Stimulated activated naive CD8-positive, alpha-beta T cell treated with anti-CD3 and anti-CD28 coated beads, Interleukin-15, amount 100 ng/mL, for 72 hours (primary cell): Measurements from ENCODE around the gene SDC1.
A peak's percentile ranks its signal among the peaks of the same experiment; 100 is the strongest.
"Not testable (repeated sequence)": the region's sequence is repeated elsewhere in the genome, so short reads cannot be mapped to it uniquely, and the experiment has no call there.

Experiments used
- ATAC-seq: fragments of 150-1000 bp; cut with Tn5 transposase; 2 replicates; pipeline ENCODE4 v1.10.0; 2021; ENCODE audit warnings: mild to moderate bottlenecking, moderate library complexity
- DNase-seq, 2 donors: peaks; one replicate each; pipeline ENCODE4 v3.0.0; 2021 to 2022
- H3K27ac Mint-ChIP-seq, 2 donors: one replicate each; pipeline ENCODE4 v1.8.0; 2022; ENCODE audit warnings: mild to moderate bottlenecking in 2 of 2, mixed read lengths in 2 of 2, moderate library complexity in 2 of 2
- H3K27me3 Mint-ChIP-seq: one replicate; pipeline ENCODE4 v1.8.0; 2022; ENCODE audit warnings: mixed read lengths
- H3K4me1 Mint-ChIP-seq: one replicate; pipeline ENCODE4 v1.8.0; 2022; ENCODE audit warnings: mild to moderate bottlenecking, mixed read lengths
- H3K4me3 Mint-ChIP-seq, 2 donors: one replicate each; pipeline ENCODE4 v1.8.0; 2022; ENCODE audit warnings: mild to moderate bottlenecking in 2 of 2, mixed read lengths in 2 of 2, moderate library complexity in 1 of 2
- H3K9me3 Mint-ChIP-seq, 2 donors: one replicate each; pipeline ENCODE4 v1.8.0; 2022; ENCODE audit warnings: mixed read lengths in 2 of 2

The SDC1 gene

GRCh38 chr2:20198001-20198400 lies 26.9 kb downstream of the SDC1 start:
- no peaks in the 10 kb centered on the region for H3K4me1 Mint-ChIP-seq
- H3K4me3 Mint-ChIP-seq: no peak overlapping the region
- peaks cover 11% of the 10 kb centered on the region for H3K27me3 Mint-ChIP-seq
- ATAC-seq (no peak), DNase-seq (no peak)
- H3K9me3 Mint-ChIP-seq: no peaks in the 10 kb centered on the region
- no peak overlapping the region for H3K27ac Mint-ChIP-seq

GRCh38 chr2:20197192-20197591 lies 27.7 kb downstream of the SDC1 start:
- Mint-ChIP-seq H3K27ac (no peak overlapping the region), H3K9me3 (no peaks in the 10 kb centered on the region), H3K4me1 (no peaks in the 10 kb centered on the region), H3K27me3 (peaks cover 11% of the 10 kb centered on the region), H3K4me3 (no peak overlapping the region)
- DNase-seq (no peak), ATAC-seq (no peak)

GRCh38 chr2:20196657-20197161 lies 28.2 kb downstream of the SDC1 start:
- H3K9me3 Mint-ChIP-seq: no peaks in the 10 kb centered on the region
- no peak overlapping the region for H3K27ac Mint-ChIP-seq

GRCh38 chr2:20196053-20196656 lies 28.8 kb downstream of the SDC1 start:
- ATAC-seq (no peak), DNase-seq (no peak)
- H3K4me1 Mint-ChIP-seq: no peaks in the 10 kb centered on the region
- H3K27ac Mint-ChIP-seq: no peak overlapping the region
- H3K27me3 Mint-ChIP-seq: peaks cover 11% of the 10 kb centered on the region
- H3K9me3 Mint-ChIP-seq: no peaks in the 10 kb centered on the region
- H3K4me3 Mint-ChIP-seq: no peak overlapping the region

More at GRCh38 chr2:20196657-20197161, 28.2 kb downstream of the SDC1 start:
- Mint-ChIP-seq H3K27me3 (peaks cover 11% of the 10 kb centered on the region), H3K4me1 (no peaks in the 10 kb centered on the region), H3K4me3 (no peak overlapping the region)
- DNase-seq: no peak
- ATAC-seq: no peak

- no peak for ATAC-seq
- no peaks in the 10 kb centered on the region for H3K9me3 Mint-ChIP-seq
Measured at GRCh38 chr2:20195431-20196033, 29.4 kb downstream of the SDC1 start.

GRCh38 chr2:20195016-20195411 lies 29.9 kb downstream of the SDC1 start:
- not testable (repeated sequence) for H3K4me3 Mint-ChIP-seq, DNase-seq, H3K4me1 Mint-ChIP-seq, ATAC-seq, H3K9me3 Mint-ChIP-seq, H3K27ac Mint-ChIP-seq
- H3K27me3 Mint-ChIP-seq: peaks cover 11% of the 10 kb centered on the region

More at GRCh38 chr2:20195431-20196033, 29.4 kb downstream of the SDC1 start:
- no peak for DNase-seq
- Mint-ChIP-seq H3K4me1 (no peaks in the 10 kb centered on the region), H3K27ac (no peak overlapping the region), H3K4me3 (no peak overlapping the region), H3K27me3 (peaks cover 11% of the 10 kb centered on the region)

- H3K4me1 Mint-ChIP-seq: no peaks in the 10 kb centered on the region
- no peaks in the 10 kb centered on the region for H3K9me3 Mint-ChIP-seq
- peaks cover 8% of the 10 kb centered on the region for H3K27me3 Mint-ChIP-seq
- ATAC-seq (no peak), DNase-seq (no peak)
- H3K4me3 Mint-ChIP-seq: no peak overlapping the region
- H3K27ac Mint-ChIP-seq: no peak overlapping the region
Measured at GRCh38 chr2:20194097-20195015, 30.6 kb downstream of the SDC1 start.

GRCh38 chr2:20193185-20193584 lies 31.7 kb downstream of the SDC1 start:
- Mint-ChIP-seq H3K27me3 (no peaks in the 10 kb centered on the region), H3K27ac (no peak overlapping the region), H3K9me3 (no peaks in the 10 kb centered on the region), H3K4me3 (no peak overlapping the region), H3K4me1 (no peaks in the 10 kb centered on the region)
- no peak for ATAC-seq
- no peak for DNase-seq

GRCh38 chr2:20192781-20193180 lies 32.1 kb downstream of the SDC1 start:
- no peak for ATAC-seq
- Mint-ChIP-seq H3K9me3 (no peaks in the 10 kb centered on the region), H3K27ac (no peak overlapping the region), H3K4me1 (no peaks in the 10 kb centered on the region), H3K27me3 (no peaks in the 10 kb centered on the region), H3K4me3 (no peak overlapping the region)
- DNase-seq: no peak

GRCh38 chr2:20191714-20192569 lies 33.0 kb downstream of the SDC1 start:
- H3K4me1 Mint-ChIP-seq: no peaks in the 10 kb centered on the region
- H3K4me3 Mint-ChIP-seq: no peak overlapping the region
- no peaks in the 10 kb centered on the region for H3K9me3 Mint-ChIP-seq
- DNase-seq: no peak
- ATAC-seq: no peak
- no peaks in the 10 kb centered on the region for H3K27me3 Mint-ChIP-seq
- H3K27ac Mint-ChIP-seq: peak overlapping the region in 1 of 2 donors; percentile 74

GRCh38 chr2:20190876-20191713 lies 33.8 kb downstream of the SDC1 start:
- Mint-ChIP-seq H3K9me3 (no peaks in the 10 kb centered on the region), H3K4me3 (no peak overlapping the region), H3K4me1 (no peaks in the 10 kb centered on the region), H3K27me3 (no peaks in the 10 kb centered on the region), H3K27ac (no peak overlapping the region)
- ATAC-seq (no peak), DNase-seq (no peak)

GRCh38 chr2:20190170-20190569 lies 34.8 kb downstream of the SDC1 start:
- ATAC-seq (no peak), DNase-seq (no peak)
- Mint-ChIP-seq H3K27me3 (no peaks in the 10 kb centered on the region), H3K4me3 (no peak overlapping the region), H3K4me1 (no peaks in the 10 kb centered on the region), H3K27ac (peak overlapping the region in 1 of 2 donors; percentile 19), H3K9me3 (no peaks in the 10 kb centered on the region)

GRCh38 chr2:20189299-20189931 lies 35.5 kb downstream of the SDC1 start:
- H3K27ac Mint-ChIP-seq: no peak overlapping the region
- no peak for DNase-seq
- H3K27me3 Mint-ChIP-seq: no peaks in the 10 kb centered on the region
- no peaks in the 10 kb centered on the region for H3K9me3 Mint-ChIP-seq
- no peaks in the 10 kb centered on the region for H3K4me1 Mint-ChIP-seq
- ATAC-seq: no peak
- H3K4me3 Mint-ChIP-seq: no peak overlapping the region

GRCh38 chr2:20188851-20189250 lies 36.1 kb downstream of the SDC1 start:
- no peak for ATAC-seq
- H3K27ac Mint-ChIP-seq: no peak overlapping the region
- H3K27me3 Mint-ChIP-seq: no peaks in the 10 kb centered on the region
- no peaks in the 10 kb centered on the region for H3K4me1 Mint-ChIP-seq
- no peaks in the 10 kb centered on the region for H3K9me3 Mint-ChIP-seq
- H3K4me3 Mint-ChIP-seq: no peak overlapping the region
- no peak for DNase-seq
